ENCODE data around the gene ATF5. TPM values are rescaled to one million over a fixed set of nuclear protein-coding genes. Genes with fewer than 3 reads are reported as not detected.
"Not testable (repeated sequence)": the region's sequence is repeated elsewhere in the genome, so short reads cannot be mapped to it uniquely, and the experiment has no call there.

ATF5 gene
- polyA plus RNA-seq, 6 donors from 2014 or later = 0.49 to 0.99 (median 0.71) TPM; not detected in 1

- DNase-seq = no peak
- ATAC-seq (ENCODE audit: low read depth in 2 of 2) = no peak
Observed at GRCh38 chr19:49968279-49968922, 39.4 kb downstream of the ATF5 start.

GRCh38 chr19:49969355-49969754 is 40.4 kb downstream of the ATF5 start:
- DNase-seq; H3K4me3 Mint-ChIP-seq; H3K27ac Mint-ChIP-seq; H3K9me3 Mint-ChIP-seq; ATAC-seq (ENCODE audit: low read depth in 2 of 2); H3K36me3 Mint-ChIP-seq: not testable (repeated sequence)
- Mint-ChIP-seq H3K4me1 (peaks cover 3 to 14% (median 6%) of the 10 kb centered on the region in 3 donors), H3K27me3 (peaks cover 0 to 16% (median 6%) of the 10 kb centered on the region in 3 donors)

More at GRCh38 chr19:49968279-49968922, 39.4 kb downstream of the ATF5 start:
- Mint-ChIP-seq H3K27me3 (peaks cover 0 to 16% (median 8%) of the 10 kb centered on the region in 3 donors), H3K27ac (no peak overlapping the region), H3K4me1 (peaks cover 0 to 14% (median 6%) of the 10 kb centered on the region in 3 donors), H3K9me3 (peaks cover 0 to 7% (median 3%) of the 10 kb centered on the region in 7 donors), H3K4me3 (no peak overlapping the region), H3K36me3 (peaks cover 0 to 3% of the 10 kb centered on the region in 2 donors)

GRCh38 chr19:49971991-49972411 is 43.0 kb downstream of the ATF5 start:
- ATAC-seq (ENCODE audit: low read depth in 2 of 2) (no peak), DNase-seq (no peak)
- no peak overlapping the region for H3K27ac Mint-ChIP-seq
- H3K27me3 Mint-ChIP-seq = peaks cover 0 to 10% (median 6%) of the 10 kb centered on the region in 3 donors
- peaks cover 4 to 16% of the 10 kb centered on the region in 2 donors for H3K36me3 Mint-ChIP-seq
- no peak overlapping the region for H3K4me3 Mint-ChIP-seq
- H3K9me3 Mint-ChIP-seq = no peaks in the 10 kb centered on the region
- H3K4me1 Mint-ChIP-seq = peaks cover 0 to 5% (median 3%) of the 10 kb centered on the region in 3 donors

GRCh38 chr19:49972841-49973240 is 43.8 kb downstream of the ATF5 start:
- Mint-ChIP-seq H3K4me1 (peaks cover 0 to 5% (median 3%) of the 10 kb centered on the region in 3 donors), H3K27ac (no peak overlapping the region), H3K36me3 (peaks cover 4 to 20% of the 10 kb centered on the region in 2 donors), H3K27me3 (peaks cover 0 to 10% (median 6%) of the 10 kb centered on the region in 3 donors), H3K9me3 (no peaks in the 10 kb centered on the region), H3K4me3 (no peak overlapping the region)
- ATAC-seq (ENCODE audit: low read depth in 2 of 2) (no peak), DNase-seq (no peak)

GRCh38 chr19:49973987-49974386 is 45.0 kb downstream of the ATF5 start:
- peaks cover 0 to 2% (median 0%) of the 10 kb centered on the region in 3 donors for H3K27me3 Mint-ChIP-seq
- H3K9me3 Mint-ChIP-seq = no peaks in the 10 kb centered on the region
- no peak overlapping the region for H3K4me3 Mint-ChIP-seq
- ATAC-seq (ENCODE audit: low read depth in 2 of 2) (no peak), DNase-seq (no peak)
- H3K27ac Mint-ChIP-seq = peak overlapping the region in 1 of 6 donors; percentile 37
- H3K4me1 Mint-ChIP-seq = peaks cover 0 to 5% (median 3%) of the 10 kb centered on the region in 3 donors
- H3K36me3 Mint-ChIP-seq = peaks cover 4 to 20% of the 10 kb centered on the region in 2 donors

- no peaks in the 10 kb centered on the region for H3K9me3 Mint-ChIP-seq
- peaks cover 4 to 20% of the 10 kb centered on the region in 2 donors for H3K36me3 Mint-ChIP-seq
- ATAC-seq (ENCODE audit: low read depth in 2 of 2) (no peak), DNase-seq (no peak)
- no peak overlapping the region for H3K4me3 Mint-ChIP-seq
- peaks cover 0 to 5% (median 3%) of the 10 kb centered on the region in 3 donors for H3K4me1 Mint-ChIP-seq
- no peaks in the 10 kb centered on the region for H3K27me3 Mint-ChIP-seq
- H3K27ac Mint-ChIP-seq = no peak overlapping the region
Observed at GRCh38 chr19:49975051-49975450, 46.0 kb downstream of the ATF5 start.

GRCh38 chr19:49976496-49976895 is 47.5 kb downstream of the ATF5 start:
- DNase-seq (no peak), ATAC-seq (ENCODE audit: low read depth in 2 of 2) (no peak)
- H3K27me3 Mint-ChIP-seq = no peaks in the 10 kb centered on the region
- peaks cover 5 to 20% of the 10 kb centered on the region in 2 donors for H3K36me3 Mint-ChIP-seq
- peaks cover 0 to 5% (median 3%) of the 10 kb centered on the region in 3 donors for H3K4me1 Mint-ChIP-seq
- no peaks in the 10 kb centered on the region for H3K9me3 Mint-ChIP-seq
- H3K4me3 Mint-ChIP-seq = peak overlapping the region in 1 of 8 donors; percentile 12
- H3K27ac Mint-ChIP-seq = no peak overlapping the region

- Mint-ChIP-seq H3K9me3 (no peaks in the 10 kb centered on the region), H3K4me1 (peaks cover 0 to 5% (median 3%) of the 10 kb centered on the region in 3 donors), H3K27ac (no peak overlapping the region), H3K4me3 (no peak overlapping the region), H3K27me3 (no peaks in the 10 kb centered on the region), H3K36me3 (peaks cover 9 to 20% of the 10 kb centered on the region in 2 donors)
- ATAC-seq (ENCODE audit: low read depth in 2 of 2) (no peak), DNase-seq (no peak)
Observed at GRCh38 chr19:49977076-49977475, 48.1 kb downstream of the ATF5 start.

GRCh38 chr19:49977881-49978280 is 48.9 kb downstream of the ATF5 start:
- Mint-ChIP-seq H3K4me3 (no peak overlapping the region), H3K36me3 (peaks cover 9 to 20% of the 10 kb centered on the region in 2 donors), H3K4me1 (peaks cover 0 to 5% (median 3%) of the 10 kb centered on the region in 3 donors), H3K9me3 (no peaks in the 10 kb centered on the region), H3K27me3 (no peaks in the 10 kb centered on the region), H3K27ac (no peak overlapping the region)
- no peak for DNase-seq
- ATAC-seq (ENCODE audit: low read depth in 2 of 2) = no peak

GRCh38 chr19:49978324-49978723 is 49.3 kb downstream of the ATF5 start:
- Mint-ChIP-seq H3K36me3 (peaks cover 9 to 20% of the 10 kb centered on the region in 2 donors), H3K4me1 (peaks cover 0 to 3% (median under 1%) of the 10 kb centered on the region in 3 donors), H3K4me3 (peak overlapping the region in 1 of 8 donors; percentile 44), H3K27me3 (no peaks in the 10 kb centered on the region), H3K27ac (no peak overlapping the region), H3K9me3 (no peaks in the 10 kb centered on the region)
- DNase-seq (no peak), ATAC-seq (ENCODE audit: low read depth in 2 of 2) (no peak)

GRCh38 chr19:49981603-49982593 is 52.9 kb downstream of the ATF5 start:
- H3K36me3 Mint-ChIP-seq = peaks cover 5 to 18% of the 10 kb centered on the region in 2 donors
- H3K4me1 Mint-ChIP-seq = peaks cover 0 to 7% (median 5%) of the 10 kb centered on the region in 3 donors
- H3K27ac Mint-ChIP-seq = peak overlapping the region in 1 of 6 donors; percentile 16
- no peak for ATAC-seq (ENCODE audit: low read depth in 2 of 2)
- no peak for DNase-seq
- H3K9me3 Mint-ChIP-seq = no peaks in the 10 kb centered on the region
- H3K4me3 Mint-ChIP-seq = no peak overlapping the region
- H3K27me3 Mint-ChIP-seq = no peaks in the 10 kb centered on the region
